AG04449 (cell line): ENCODE measurements around the gene SLC25A22.
A peak's percentile ranks its signal among the peaks of the same experiment; 100 is the strongest.

Experiments used
- CTCF ChIA-PET: fragments of 350-600 bp; formaldehyde crosslinking; extraction: SDS; loops from one replicate; lab custom pipeline; 2021; ENCODE audit warnings: antibody characterized with exemption; lab: Yijun Ruan, JAX
- POLR2A ChIA-PET: fragments of 400-600, 350-600 bp; formaldehyde crosslinking; extraction: SDS; loops from one replicate; lab custom pipeline; 2020; ENCODE audit warnings: antibody characterized with exemption, inconsistent platforms; lab: Yijun Ruan, JAX
- DNase-seq: peaks from one replicate; pipeline ENCODE4 v3.0.0-alpha.2; 2010; ENCODE audit warnings: low read depth, low spot score
- H3K4me3 ChIP-seq: 2 replicates; pipeline ENCODE4 v1.5.1; 2011; ENCODE audit warnings: low read depth, mild to moderate bottlenecking, control low read depth, low read length
- CTCF ChIP-seq: IDR thresholded peaks from one replicate; pipeline ENCODE4 v1.5.1; 2011; ENCODE audit warnings: mild to moderate bottlenecking, moderate library complexity, low read length, control low read depth, inconsistent platforms; ENCODE audit not compliant: insufficient read depth; ENCODE audit errors: missing control alignments

The SLC25A22 gene

GRCh38 chr11:843818-844692, 46.0 kb upstream of the SLC25A22 start:
- H3K4me3 ChIP-seq: peak overlapping the region; percentile 86
- DNase-seq: peak; percentile 84

GRCh38 chr11:843086-843734, 45.1 kb upstream of the SLC25A22 start:
- ChIA-PET POLR2A (interaction anchor here (0.6 to 7.7 kb wide), 8 partner anchors 11 to 46 kb away, joined by 3 to 109 read pairs (median 5); partner anchors contain the start of genes CD151, CRACR2B, PNPLA2 and RPLP2), CTCF (interaction anchor here (0.6 to 1.3 kb wide), 3 partner anchors 41 to 208 kb away, joined by 3 to 4 read pairs (median 4); no protein-coding TSS in a partner anchor)
- H3K4me3 ChIP-seq: peak overlapping the region; percentile 86
- no peak for DNase-seq
- TF ChIP-seq CTCF: no peak

More at GRCh38 chr11:843818-844692, 46.0 kb upstream of the SLC25A22 start:
- ChIA-PET POLR2A (interaction anchor here (0.6 to 7.7 kb wide), 10 partner anchors 12 to 466 kb away, joined by 3 to 109 read pairs (median 4); partner anchors contain the start of genes CD151, CHID1, CRACR2B and PNPLA2), CTCF (interaction anchor here (1.3 to 1.5 kb wide), 3 partner anchors 11 to 207 kb away, joined by 4 to 6 read pairs (median 4); no protein-coding TSS in a partner anchor)
- TF ChIP-seq CTCF: peak; percentile 5

GRCh38 chr11:842370-843002, 44.4 kb upstream of the SLC25A22 start, which contains the start of the genes POLR2L and TSPAN4:
POLR2L (minus strand) TSS chr11:842529; CDS start chr11:842508, 21 bp downstream.
TSPAN4 (plus strand) TSS chr11:842852; CDS start chr11:850305, 7,453 bp downstream.
- no peak for DNase-seq
- POLR2A ChIA-PET: interaction anchor here (0.8 to 7.7 kb wide), 6 partner anchors 11 to 46 kb away, joined by 4 to 109 read pairs (median 6); partner anchors contain the start of genes CD151, CRACR2B, PNPLA2 and RPLP2
- H3K4me3 ChIP-seq: peak within 1 kb of the TSS; percentile 86
- no peak for TF ChIP-seq CTCF
- CTCF ChIA-PET: interaction anchor here (1.3 kb wide), 2 partner anchors 133 to 209 kb away, joined by 3 to 4 read pairs; no protein-coding TSS in a partner anchor

- CTCF ChIA-PET: no interaction called here
- H3K4me3 ChIP-seq: peak overlapping the region; percentile 86
- no peak for DNase-seq
- POLR2A ChIA-PET: interaction anchor here (0.6 to 7.7 kb wide), 2 partner anchors 10 to 17 kb away, joined by 3 to 109 read pairs; partner anchors contain the start of genes CD151 and CRACR2B
- no peak for TF ChIP-seq CTCF
These were observed 43.9 kb upstream of the SLC25A22 start for GRCh38 chr11:841981-842369.

- CTCF ChIA-PET: interaction anchor here (1.8 kb wide), 1 partner anchor 9 kb away, joined by 7 read pairs; no protein-coding TSS in a partner anchor
- DNase-seq: no peak
- peak; percentile 35 for TF ChIP-seq CTCF
- POLR2A ChIA-PET: interaction anchor here (1.0 to 2.9 kb wide), 2 partner anchors 10 to 20 kb away, joined by 3 to 12 read pairs; partner anchors contain the start of gene PNPLA2
- H3K4me3 ChIP-seq: peak overlapping the region; percentile 86
These were observed 42.0 kb upstream of the SLC25A22 start for GRCh38 chr11:839875-840617.
